HG03571 (cell line): ENCODE results near the gene GMDS.

Source experiments
- ATAC-seq: cut with Tn5 transposase; IDR thresholded peaks from one replicate; pipeline ENCODE4 v1.9.1; 2021; ENCODE audit not compliant: unreplicated experiment

GMDS gene

DNA sequence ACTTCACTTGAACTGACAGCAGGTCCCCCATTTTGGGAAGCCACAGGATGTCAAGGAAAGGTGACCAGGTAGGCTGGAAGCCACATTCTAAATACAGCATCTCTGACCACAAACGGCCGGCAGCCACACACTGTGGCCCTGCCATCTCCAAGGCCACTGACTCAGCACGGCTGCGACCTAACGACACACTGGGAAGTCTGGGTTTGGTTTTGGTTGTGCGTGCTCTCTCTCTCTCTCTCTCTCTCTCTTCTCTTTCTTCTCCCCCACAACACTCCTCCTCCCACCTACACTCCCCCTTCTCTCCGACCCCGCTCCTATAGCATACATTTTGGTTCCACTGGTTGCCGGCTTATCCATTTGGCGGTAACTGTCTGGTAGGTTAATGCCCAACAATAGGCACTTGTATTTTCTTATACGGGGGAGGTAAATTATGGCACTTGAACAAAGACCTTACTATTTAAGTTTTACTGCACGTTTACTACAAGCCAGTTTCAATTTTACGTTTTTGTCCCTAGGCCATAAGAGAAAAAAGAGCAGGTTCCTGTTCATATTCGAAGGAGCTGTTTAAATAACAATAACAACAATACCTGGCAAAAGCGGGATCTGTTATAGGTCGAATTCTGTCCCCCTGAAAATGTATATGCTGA, 103.6 kb downstream of the GMDS start:
- ATAC-seq: no peak

DNA sequence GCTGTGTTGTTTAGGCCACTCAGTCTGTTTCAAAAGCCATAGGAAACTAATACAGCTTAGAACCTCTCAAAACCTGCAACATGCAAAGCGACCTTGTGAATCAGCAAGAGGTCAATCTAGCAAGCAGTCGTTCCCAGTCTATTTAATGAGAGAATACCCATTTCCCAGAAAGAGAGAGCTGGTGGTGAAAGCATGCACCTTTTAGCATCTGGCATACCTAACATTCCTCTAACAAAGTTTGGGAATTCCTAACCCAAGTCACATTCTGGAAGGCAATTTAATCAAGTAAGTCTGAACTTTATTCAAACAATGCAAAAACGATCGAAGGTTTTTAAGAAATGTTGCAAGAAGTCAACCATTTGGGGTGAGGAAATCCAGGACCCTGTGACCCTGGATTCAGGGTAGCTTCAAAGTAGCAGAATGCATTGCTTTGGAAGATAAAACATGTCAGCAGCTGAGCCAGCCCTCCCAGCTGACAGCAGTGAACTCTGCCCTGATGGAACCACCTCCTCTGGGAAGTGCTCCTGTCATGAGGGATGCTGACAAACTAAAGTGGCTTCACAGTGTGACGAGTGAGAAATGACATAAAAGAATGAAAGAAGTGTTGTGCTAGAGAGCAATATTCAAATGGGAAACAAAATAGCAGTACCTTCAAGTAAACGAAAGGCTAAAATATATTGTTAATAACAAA, 104.8 kb downstream of the GMDS start:
- no peak for ATAC-seq

DNA sequence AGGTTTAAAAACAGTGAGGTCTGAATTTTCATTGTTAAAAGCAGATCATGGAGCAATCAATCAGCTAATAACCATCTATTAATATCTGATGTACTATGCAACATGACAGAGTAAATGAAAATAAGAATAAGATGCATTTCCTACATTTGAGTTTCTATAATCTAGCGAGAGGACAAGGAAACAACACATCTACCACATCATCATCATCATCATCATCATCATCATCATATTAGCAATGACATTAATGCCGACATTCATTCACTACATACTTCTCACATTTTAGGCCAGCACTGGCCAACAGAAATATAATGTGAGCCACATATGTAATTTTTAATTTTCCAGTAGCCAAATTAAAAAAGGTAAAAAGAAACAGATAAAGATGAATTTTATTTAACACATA, 110.0 kb downstream of the GMDS start:
- no peak for ATAC-seq

DNA sequence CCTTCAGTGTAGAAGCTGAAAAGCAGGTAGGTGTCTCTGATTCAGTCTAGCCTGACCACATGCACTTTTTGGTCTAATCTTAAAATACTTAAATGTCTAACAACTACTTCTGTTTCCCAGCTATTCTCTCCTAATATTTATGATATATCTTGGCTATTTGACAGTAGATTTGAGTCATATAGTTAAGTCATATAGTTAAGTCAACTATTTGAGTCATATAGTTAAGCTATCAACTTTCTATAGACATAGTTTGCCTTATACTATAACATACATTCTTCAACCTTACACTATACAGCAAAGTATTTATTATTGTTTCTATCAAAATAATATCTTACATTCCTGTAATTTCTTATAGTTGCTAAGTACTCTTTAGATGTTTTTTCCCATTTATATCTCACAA, 110.9 kb downstream of the GMDS start:
- no peak for ATAC-seq

DNA sequence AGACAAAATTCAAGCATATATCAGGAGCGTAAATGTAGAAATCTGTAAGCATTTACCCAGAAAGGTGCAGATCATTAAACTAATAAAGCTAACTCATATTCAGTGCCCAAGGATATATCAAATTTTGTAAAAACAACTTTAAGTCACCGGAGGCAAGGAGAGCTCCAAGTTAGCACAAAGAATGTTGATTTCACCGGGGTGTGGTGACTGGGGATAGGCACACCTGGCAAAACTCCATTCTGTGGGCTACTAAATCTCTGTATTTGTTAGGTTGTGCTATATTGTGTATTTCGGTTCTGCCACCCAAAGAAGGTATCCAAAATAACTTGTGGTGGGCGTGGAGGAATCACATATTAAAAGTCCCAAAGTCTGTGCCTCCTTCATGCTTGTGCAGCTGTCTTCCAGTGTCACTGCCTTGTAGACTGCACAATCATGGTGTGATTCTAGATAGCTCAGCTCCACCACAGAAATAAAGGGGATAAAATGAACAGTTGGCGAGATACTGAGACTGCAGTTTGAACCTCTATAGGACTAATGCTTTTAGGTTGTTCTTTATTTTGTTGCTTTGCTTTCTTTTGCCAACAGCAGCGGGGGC, 111.6 kb downstream of the GMDS start:
- ATAC-seq: no peak

DNA sequence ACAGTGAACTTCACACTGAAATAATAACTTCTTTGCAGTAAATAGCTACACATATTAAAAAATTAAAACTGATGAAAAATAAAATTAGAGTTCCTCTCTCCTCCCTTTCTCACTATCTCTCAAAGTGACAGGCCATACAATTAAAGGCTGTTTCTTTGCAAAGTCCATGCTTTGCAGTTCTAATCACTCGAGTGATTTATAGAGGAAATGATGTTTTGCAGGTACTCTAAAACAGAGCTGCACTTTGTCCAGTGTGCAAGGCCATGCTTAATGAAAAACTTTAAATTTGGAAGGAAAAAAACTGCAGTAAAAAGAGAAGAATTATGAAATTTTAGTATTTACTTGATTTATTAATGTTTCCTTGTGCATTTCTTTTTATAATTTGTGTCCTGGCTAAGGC, 112.5 kb downstream of the GMDS start:
- no peak for ATAC-seq

DNA sequence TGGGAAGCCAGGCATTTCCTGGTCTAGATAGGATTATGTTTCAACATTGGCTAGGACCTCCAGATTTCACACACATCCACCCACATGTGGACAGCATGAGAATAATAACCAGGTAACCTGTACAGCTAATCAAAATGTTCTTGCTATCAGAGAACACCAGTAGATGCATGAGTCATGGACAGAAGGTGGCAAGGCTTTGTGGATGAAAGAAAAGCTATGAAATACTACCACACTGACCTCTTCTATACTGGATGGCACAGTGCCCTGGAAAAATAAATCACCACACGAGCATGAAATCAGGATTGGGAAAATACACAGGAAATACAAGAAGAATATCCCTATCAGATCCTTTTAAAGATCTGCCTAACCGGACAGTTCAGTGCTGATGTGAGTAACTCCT, 113.0 kb downstream of the GMDS start:
- no peak for ATAC-seq

DNA sequence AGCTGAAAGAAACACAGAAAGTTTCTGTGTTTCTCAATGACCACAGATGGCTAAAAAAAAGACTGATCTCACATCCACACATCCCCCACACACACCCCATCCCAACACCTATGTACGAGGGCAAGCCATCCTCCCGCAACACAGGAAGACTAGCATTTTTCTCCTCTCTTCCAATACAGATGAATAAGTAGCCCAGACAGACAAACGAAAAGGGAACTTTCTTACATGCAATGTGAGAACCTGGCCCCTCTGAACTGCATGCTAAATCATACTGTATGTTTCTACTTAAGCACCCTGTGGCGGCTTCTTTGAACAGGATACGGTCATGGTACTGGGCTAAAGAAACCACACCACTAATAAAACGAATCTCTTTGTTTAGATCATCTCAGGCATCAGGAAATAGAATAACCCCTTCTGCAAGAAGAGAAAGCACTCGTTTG, 116.2 kb downstream of the GMDS start:
- peak; percentile 71 for ATAC-seq

DNA sequence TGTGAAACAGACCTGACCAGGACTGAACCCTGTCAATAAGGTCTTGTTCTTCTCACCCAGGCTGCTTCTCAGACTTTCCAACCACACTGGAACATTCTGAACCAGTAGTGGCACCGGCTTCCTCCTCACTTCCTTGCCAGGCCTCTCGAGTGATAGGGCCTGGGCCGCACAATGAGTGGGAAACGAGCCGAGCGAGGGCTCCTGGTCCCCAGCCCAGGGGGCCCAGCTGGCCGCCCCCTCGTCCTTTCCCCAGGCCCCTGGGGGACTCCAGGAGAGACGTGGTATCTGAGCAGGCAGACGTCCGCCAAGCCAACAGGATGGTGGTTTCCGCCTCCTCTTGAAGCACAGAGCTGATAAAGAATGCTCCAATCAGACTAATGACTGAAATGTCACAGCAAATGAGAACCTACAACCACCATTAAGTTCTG, 117.9 kb downstream of the GMDS start:
- no peak for ATAC-seq

DNA sequence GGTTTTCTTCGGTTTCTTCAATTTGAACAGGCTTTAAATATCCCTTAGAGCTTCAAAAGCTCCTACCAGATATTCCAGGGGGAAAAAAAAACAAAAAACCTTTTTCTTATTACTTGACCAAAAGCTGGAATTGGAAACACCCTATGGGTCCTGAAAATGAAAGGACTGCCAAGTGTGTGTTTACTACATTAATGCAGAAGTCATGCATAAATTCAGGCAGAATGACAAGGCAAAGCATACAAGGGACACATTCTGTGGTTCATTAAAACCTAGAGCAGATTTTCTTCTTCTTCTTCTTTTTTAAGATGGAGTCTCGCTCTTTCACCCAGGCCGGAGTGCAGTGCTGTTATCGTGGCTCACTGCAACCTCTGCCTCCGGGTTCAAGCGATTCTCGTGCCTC, 119.1 kb downstream of the GMDS start:
- ATAC-seq: no peak

DNA sequence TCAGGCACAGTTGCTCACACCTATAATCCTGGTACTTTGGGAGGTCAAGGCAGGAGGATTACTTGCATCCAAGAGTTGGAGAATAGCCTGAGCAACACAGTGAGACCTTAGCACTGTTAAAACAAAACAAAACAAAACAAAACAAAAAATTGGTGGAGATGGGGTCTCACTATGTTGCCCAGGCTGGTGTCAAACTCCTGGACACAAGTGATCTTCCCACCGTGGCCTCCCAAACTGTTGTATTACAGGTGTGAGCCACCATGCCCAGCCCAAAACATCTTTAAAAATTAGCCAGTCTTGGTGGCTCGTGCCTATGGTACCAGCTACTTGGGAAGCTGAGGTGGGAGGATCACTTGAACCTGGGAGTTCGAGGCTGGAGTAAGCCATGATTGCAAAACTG, 120.2 kb downstream of the GMDS start:
- no peak for ATAC-seq

DNA sequence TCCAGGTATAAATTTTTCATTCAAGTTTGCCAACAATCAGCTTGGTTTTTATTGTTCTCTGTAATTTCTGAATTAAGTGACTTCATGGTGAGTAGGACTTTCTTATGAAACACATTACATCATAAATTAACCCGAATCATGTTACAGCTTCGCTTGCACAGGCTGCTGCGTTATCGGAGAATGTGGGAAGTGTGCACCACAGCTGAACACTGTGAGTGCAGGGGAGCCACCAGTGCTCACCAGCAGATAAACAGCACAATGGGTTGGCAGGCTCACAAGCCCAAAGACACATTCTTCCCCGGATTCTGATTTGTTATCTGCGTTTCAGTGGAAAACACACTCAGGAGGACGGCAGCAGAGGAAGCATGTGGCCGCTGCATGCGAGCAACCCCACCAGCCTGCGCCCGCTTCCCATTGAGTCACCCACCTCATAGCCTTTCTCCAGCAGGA, 121.1 kb downstream of the GMDS start:
- no peak for ATAC-seq

DNA sequence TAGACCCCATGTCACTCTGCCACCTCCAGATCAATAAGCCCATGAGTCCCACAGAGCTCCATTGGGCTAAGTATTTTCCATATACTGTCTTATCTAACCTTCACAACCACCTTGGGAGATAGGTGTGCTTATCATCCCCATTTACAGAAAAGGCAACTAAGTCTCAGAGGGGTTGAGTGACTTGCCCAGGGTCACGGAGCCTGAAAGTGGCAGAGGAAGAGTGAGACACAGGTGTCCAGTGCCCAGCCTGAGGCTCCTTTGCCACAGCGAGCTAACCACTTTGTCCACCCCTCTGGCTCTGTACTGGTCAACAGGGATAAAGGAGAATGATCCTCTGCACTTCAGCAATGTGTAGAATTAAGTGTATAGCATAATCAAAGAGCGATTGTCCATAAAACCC, 124.5 kb downstream of the GMDS start:
- ATAC-seq: no peak

DNA sequence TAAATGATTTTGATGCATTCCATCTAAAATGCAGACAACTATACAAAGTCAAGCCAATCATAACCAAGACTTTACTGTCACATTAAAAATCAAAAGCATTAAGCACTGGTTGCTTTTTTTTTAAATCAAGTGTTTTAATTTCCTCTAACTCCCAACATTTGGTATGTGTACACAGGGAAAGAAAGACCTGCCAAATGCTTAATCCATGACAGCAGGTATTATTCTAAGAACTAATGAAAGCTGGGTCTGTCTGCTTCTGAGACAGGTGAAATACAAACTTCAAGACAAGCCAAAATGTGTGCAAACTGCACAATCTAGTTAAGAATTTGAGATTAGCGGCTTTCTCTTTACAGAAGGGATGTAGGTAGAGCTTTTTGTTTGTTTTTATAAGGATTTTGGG, 126.1 kb downstream of the GMDS start:
- ATAC-seq: no peak

DNA sequence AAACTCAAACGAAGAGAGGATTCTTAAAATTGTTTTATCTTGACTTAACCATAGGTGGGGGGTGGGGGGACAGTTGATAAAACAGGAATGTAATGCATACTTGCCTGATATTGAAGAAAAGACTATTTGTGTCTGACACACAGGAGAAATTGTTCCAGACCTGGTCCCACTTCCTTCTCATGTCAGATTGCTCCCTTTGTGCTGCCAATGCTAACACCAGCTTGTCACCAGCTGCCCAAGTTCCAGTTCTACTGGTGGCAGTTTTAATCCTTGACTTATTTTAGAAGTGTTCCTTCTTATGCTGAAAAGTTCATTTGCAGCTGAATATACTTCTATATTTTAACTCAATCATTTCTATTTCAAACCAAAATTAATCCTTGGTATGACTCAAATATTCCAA, 127.3 kb downstream of the GMDS start:
- ATAC-seq: no peak

DNA sequence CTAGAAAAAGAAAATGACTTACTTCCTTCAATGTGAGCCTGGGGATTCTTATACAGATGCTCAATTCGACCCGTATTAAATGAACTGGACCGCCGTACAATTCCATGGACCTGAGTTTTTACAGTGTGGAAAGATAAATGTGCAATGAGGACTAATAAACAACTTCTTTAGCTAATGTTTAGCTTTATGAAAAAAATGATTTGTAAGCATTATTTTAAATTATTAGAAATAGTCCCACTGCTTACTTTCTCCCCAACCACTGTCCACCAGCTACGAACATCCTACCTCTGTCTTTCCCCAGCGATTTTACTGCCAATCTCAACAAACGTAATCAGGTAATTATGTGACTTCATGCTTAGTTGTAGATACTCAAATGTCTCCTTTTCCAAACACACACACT, 128.0 kb downstream of the GMDS start:
- no peak for ATAC-seq

DNA sequence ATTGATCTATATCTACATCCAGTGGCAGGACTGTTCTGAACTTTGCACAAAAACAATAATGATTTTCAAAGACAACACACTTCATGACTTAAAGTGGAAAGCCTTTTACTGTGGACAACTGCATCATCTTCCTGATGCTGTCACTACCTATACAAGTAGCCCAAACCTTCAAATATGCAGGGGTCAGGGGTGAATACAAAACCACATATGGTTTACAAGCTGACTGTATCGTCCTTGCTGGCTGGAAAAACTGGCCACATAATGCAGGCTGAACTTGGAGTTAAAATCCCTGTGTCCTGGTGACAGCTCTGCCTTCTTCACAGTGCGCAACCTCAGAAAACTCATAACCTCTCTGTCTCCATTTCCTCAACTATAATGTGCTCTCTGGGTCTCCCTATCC, 128.9 kb downstream of the GMDS start:
- ATAC-seq: no peak

DNA sequence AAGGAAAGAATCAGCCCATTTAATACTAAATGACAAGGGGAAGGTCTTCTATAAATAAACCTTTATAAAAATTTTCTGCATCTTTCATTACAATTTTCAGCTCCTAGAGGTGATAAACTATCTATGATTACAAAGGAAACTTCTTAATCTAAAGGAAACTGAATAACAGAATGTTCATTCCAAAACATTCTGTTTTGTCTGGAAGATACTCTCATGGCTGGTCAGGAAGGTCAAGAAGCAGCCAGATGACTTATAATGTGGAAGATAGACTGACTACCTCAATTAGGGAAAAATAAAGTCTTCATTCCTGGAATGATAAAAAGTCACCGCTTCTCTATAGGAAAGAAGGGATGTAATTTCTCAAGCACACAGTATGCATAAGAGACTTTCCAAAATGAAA, 131.3 kb downstream of the GMDS start:
- no peak for ATAC-seq

DNA sequence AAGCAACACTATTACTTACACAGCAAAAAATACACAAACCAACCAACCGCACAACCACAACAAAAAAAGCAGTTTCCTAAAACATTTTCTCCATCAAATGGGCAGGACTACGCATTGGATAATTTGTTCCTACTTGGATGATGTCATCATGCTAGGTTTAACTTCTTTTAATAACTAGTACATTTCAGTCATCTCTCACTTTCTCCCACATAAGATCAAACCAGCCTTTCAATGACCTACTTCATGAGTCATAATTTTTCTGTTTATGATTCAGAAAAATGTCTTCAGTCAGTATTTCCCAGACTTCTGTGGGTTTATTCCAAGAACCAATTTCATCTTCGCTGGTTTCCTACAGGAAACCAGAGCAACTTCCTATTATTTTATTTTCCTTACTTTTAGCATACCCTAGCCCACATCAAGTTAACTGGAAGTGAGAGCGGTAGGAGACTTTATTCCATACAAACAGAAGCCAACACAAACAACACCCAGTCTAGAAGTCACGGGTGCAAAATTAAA, 134.2 kb downstream of the GMDS start:
- no peak for ATAC-seq

DNA sequence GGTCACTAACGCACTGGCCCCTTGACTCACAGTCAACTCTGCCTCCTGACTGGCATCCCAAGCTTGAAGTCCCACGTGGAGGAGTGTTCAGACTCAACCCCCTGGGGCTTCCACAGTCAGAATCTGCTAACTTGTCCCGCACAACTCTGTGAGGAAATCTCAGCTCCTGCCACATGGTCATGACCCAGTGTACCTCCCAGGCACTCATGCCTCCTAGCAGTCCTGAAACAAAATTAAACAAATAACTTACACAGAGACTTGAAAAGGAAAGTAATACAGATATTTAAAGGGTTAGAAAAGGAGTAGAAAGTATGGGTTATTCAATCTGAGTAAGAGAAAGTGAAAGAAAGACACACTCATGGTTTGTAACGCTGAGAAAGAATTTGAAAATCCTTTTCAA, 134.9 kb downstream of the GMDS start:
- ATAC-seq: no peak

DNA sequence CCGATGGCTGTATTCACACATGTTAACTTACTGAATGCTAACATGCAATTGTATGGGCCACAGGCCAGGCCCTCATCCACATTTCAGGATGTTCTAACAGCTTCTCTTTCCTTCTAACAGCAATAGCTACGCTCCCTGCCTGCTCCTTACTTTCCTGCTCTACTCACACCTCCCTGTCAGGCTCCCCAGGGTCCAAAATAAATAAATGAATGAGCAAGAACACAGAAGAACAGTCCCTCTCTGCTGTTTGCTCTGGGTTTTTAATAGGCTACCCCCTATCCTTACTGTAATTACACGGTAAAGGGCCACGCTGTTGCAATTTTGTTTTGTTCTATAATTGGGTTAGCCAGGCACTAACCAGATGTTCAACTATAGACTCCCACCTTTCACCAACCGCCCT, 135.6 kb downstream of the GMDS start:
- ATAC-seq: no peak

DNA sequence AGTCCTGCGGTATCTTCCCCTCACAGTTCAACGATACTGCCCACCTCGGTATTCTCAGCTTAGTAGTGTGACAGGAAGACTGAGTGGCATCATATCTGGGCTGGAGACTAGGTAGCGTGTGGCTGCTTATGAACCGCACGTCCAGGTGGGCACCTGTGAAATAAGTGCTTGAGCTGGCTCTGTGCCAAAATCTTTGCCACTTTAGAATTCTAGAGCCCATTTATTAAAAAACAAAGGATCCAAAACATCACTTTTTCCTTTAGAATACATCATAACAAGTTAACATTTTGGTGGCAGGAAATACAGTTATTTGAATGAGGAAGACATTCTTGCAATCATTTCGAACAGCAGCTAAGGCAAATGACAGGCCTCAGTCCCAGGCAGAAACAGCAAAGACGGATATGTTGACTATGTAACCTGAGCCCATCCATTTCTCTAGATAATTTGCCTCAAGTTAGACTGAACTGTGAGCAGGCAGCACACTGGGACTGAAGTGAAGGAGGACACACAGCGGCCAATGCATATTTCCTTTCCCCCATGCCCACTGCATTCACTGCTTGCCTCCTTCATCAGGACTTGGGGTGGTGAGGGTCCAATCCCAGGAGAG, 136.6 kb downstream of the GMDS start:
- ATAC-seq: no peak
